GM12878 (cell line): ENCODE data around the gene FBXW8. TPM values are rescaled to one million over a fixed set of nuclear protein-coding genes. Genes with fewer than 3 reads are reported as not detected.
A peak's percentile ranks its signal among the peaks of the same experiment; 100 is the strongest.

Experiments used
- ATAC-seq: fragments of 200-7000 bp; cut with Tn5 transposase; 3 replicates; pipeline ENCODE4 v1.9.1; 2020; ENCODE audit warnings: mild to moderate bottlenecking, moderate library complexity
- BruUV-seq: library from RNA; stranded (reverse); fragments of 400-500 nt; replicated peaks from 2 replicates; lab custom pipeline; 2021; lab: Mats Ljungman, UMichigan
- CTCF ChIA-PET: fragments of 300-600 bp; sonication (Branson Sonifier 250); formaldehyde crosslinking; extraction: SDS; loops from one replicate; lab custom pipeline; 2021; ENCODE audit warnings: inconsistent platforms; lab: Yijun Ruan, JAX
- POLR2A ChIA-PET: fragments of 350-600 bp; formaldehyde crosslinking; extraction: SDS; loops from one replicate; lab custom pipeline; 2021; ENCODE audit warnings: inconsistent platforms; lab: Charles Lee
- RAD21 ChIA-PET: fragments of 300-600 bp; sonication (Branson Sonifier 250); formaldehyde crosslinking; loops from one replicate; lab custom pipeline; 2023; ENCODE audit warnings: antibody characterized with exemption; ENCODE audit not compliant: unreplicated experiment; lab: Charles Lee
- SMC1A ChIA-PET: fragments of 300-600 bp; sonication (Branson Sonifier 250); formaldehyde crosslinking; loops from one replicate; lab custom pipeline; 2023; ENCODE audit not compliant: unreplicated experiment, uncharacterized antibody; lab: Charles Lee
- DNase-seq: peaks from one replicate; pipeline ENCODE4 v3.0.0-alpha.2; 2011; ENCODE audit warnings: low read depth, low spot score
- FAIRE-seq: peaks from 3 replicates; lab custom pipeline; 2011; peaks lifted over from hg19 to GRCh38; lab: Jason Lieb, UNC
- H2AFZ ChIP-seq: 2 replicates; pipeline ENCODE4 v1.6.0; 2011; ENCODE audit warnings: low read depth, low read length, control low read depth; ENCODE audit not compliant: control insufficient read depth
- H3K27ac ChIP-seq: 2 replicates; pipeline ENCODE4 v1.5.1; 2011; ENCODE audit warnings: control low read depth; ENCODE audit not compliant: control insufficient read depth, insufficient read depth
- H3K27me3 ChIP-seq, 2 experiments: replicated peaks in 1 of 2; 2 replicates each; pipeline versions ENCODE4 v1.6.0 to v1.6.1; 2011; ENCODE audit warnings: low read length in 1 of 2; ENCODE audit not compliant: control insufficient read depth in 2 of 2, insufficient read depth in 2 of 2
- H3K36me3 ChIP-seq, 2 experiments: 2 replicates each; pipeline ENCODE4 v1.5.1; 2011; ENCODE audit warnings: low read length in 1 of 2; ENCODE audit not compliant: control insufficient read depth in 2 of 2, insufficient read depth in 2 of 2
- H3K4me1 ChIP-seq: 2 replicates; pipeline ENCODE4 v1.6.1; 2011; ENCODE audit warnings: mild to moderate bottlenecking, low read length, moderate library complexity, mixed read lengths; ENCODE audit not compliant: control insufficient read depth, insufficient read depth
- H3K4me2 ChIP-seq: 2 replicates; pipeline ENCODE4 v1.6.0; 2011; ENCODE audit warnings: control low read depth; ENCODE audit not compliant: control insufficient read depth, insufficient read depth
- H3K4me3 ChIP-seq: fragments of 200-600 bp; sonication (generic); 2 replicates; pipeline ENCODE4 v1.5.1; 2016
- H3K79me2 ChIP-seq: 2 replicates; pipeline ENCODE4 v1.6.0; 2011; ENCODE audit warnings: low read length; ENCODE audit not compliant: control insufficient read depth, insufficient read depth
- H3K9ac ChIP-seq: 2 replicates; pipeline ENCODE4 v1.8.0; 2011; ENCODE audit warnings: low read length, control low read depth, mixed read lengths; ENCODE audit not compliant: control insufficient read depth, insufficient read depth
- H3K9me3 ChIP-seq: replicated peaks from 3 replicates; pipeline ENCODE4 v1.5.1; 2011; ENCODE audit warnings: mild to moderate bottlenecking, low read length; ENCODE audit not compliant: control insufficient read depth, insufficient read depth
- H4K20me1 ChIP-seq: 2 replicates; pipeline ENCODE4 v1.6.0; 2011; ENCODE audit not compliant: control insufficient read depth, insufficient read depth
- CTCF ChIP-seq, 3 experiments: IDR thresholded peaks in 2 of 3; conservative IDR thresholded peaks in 1 of 3; 2 replicates each; pipeline ENCODE4 v1.5.1; 2011; ENCODE audit warnings: low read depth in 3 of 3, low read length in 3 of 3, mild to moderate bottlenecking in 3 of 3, control low read depth in 2 of 3, moderate library complexity in 2 of 3, inconsistent platforms in 1 of 3, mixed read lengths in 1 of 3; ENCODE audit not compliant: control insufficient read depth in 2 of 3, insufficient read depth in 1 of 3; ENCODE audit errors: extremely low read depth in 1 of 3
- EGR1 ChIP-seq, 2 experiments: IDR thresholded peaks; 1 replicate in 1 of 2; 2 replicates in 1 of 2; pipeline ENCODE4 v1.6.1; 2011 to 2012; ENCODE audit warnings: low read depth in 2 of 2, low read length in 2 of 2, borderline replicate concordance in 1 of 2, mild to moderate bottlenecking in 1 of 2, moderate library complexity in 1 of 2
- FOS ChIP-seq: IDR thresholded peaks from 3 replicates; pipeline ENCODE4 v1.6.1; 2011; ENCODE audit warnings: borderline replicate concordance; ENCODE audit not compliant: insufficient read length; ENCODE audit errors: extremely low read depth
- IKZF1 ChIP-seq: fragments of 450-650 bp; conservative IDR thresholded peaks from 2 replicates; pipeline ENCODE4 v1.6.1; 2017; ENCODE audit warnings: antibody characterized with exemption, mild to moderate bottlenecking
- IKZF2 ChIP-seq, 2 experiments: fragments of 450-650 bp; IDR thresholded peaks; 2 replicates each; pipeline ENCODE4 v1.6.1; 2017; ENCODE audit warnings: mild to moderate bottlenecking in 2 of 2, moderate library complexity in 2 of 2
- MXI1 ChIP-seq: fragments of 150-350 bp; IDR thresholded peaks from 2 replicates; pipeline ENCODE4 v1.6.1; 2011; ENCODE audit warnings: low read depth, mild to moderate bottlenecking, inconsistent platforms, low read length, improper control_type of control experiment
- NFYB ChIP-seq: IDR thresholded peaks from 2 replicates; pipeline ENCODE4 v1.6.1; 2011; ENCODE audit warnings: low read depth, mild to moderate bottlenecking, low read length, improper control_type of control experiment, moderate library complexity; ENCODE audit not compliant: insufficient read depth
- NRF1 ChIP-seq: conservative IDR thresholded peaks from 2 replicates; pipeline ENCODE4 v1.6.1; 2011; ENCODE audit warnings: mild to moderate bottlenecking, low read depth, low read length, improper control_type of control experiment
- RAD21 ChIP-seq: IDR thresholded peaks from 2 replicates; pipeline ENCODE4 v1.6.1; 2011; ENCODE audit warnings: mild to moderate bottlenecking, low read depth, low read length, moderate library complexity; ENCODE audit not compliant: insufficient read depth
- RB1 ChIP-seq: fragments of 450-650 bp; formaldehyde crosslinking; IDR thresholded peaks from 2 replicates; pipeline ENCODE4 v1.6.1; 2017; ENCODE audit warnings: mild to moderate bottlenecking, borderline replicate concordance
- SMC3 ChIP-seq: IDR thresholded peaks from 2 replicates; pipeline ENCODE4 v1.6.1; 2011; ENCODE audit warnings: low read length, improper control_type of control experiment, borderline replicate concordance
- YY1 ChIP-seq: IDR thresholded peaks from 2 replicates; pipeline ENCODE4 v1.6.1; 2011; ENCODE audit warnings: low read depth, mild to moderate bottlenecking, low read length
- WGBS: methylation state at CpG from one replicate; pipeline ENCODE4 v1.1.6; 2016; ENCODE audit warnings: low lambda C conversion rate; ENCODE audit not compliant: insufficient replicate concordance, insufficient coverage; ENCODE audit errors: missing lambda C conversion rate; 5-methylcytosine and 5-hydroxymethylcytosine counted together
- in situ Hi-C: fragments of 300-500 bp; cut with MboI; formaldehyde crosslinking; loops from 9 replicates; pipeline ENCODE4 v1.14.3; 2018; ENCODE audit warnings: mixed read lengths
- intact Hi-C: fragments of 100-400 bp; cut with micrococcal nuclease; formaldehyde crosslinking; loops from one replicate; pipeline ENCODE4 v1.14.2; 2022; ENCODE audit not compliant: unreplicated experiment
- polyA plus RNA-seq, 11 experiments: library from polyadenylated mRNA; depleted of rRNA in 4 of 11; unstranded in 6 of 11; stranded (reverse) in 5 of 11; fragments of >200 nt; fragmentation: Nextera tagmentation in 4 of 11; fragmentation: Illumina TruSeq in 1 of 11; extraction: Ambion mirVana in 4 of 11; extraction: Trizol in 1 of 11; gene quantifications; 1 replicate in 1 of 11; 2 replicates in 10 of 11; pipeline versions ENCODE4 v1.2.1 to v1.2.3, GENCODE V29; 2011 to 2016; ENCODE audit warnings: inconsistent platforms in 2 of 11, missing spikeins in 2 of 11, low read depth in 1 of 11
- total RNA-seq, 4 experiments: library from RNA; depleted of rRNA in 3 of 4; stranded (reverse); fragments of >200 nt in 3 of 4; fragmentation: Illumina TruSeq in 1 of 4; extraction: Trizol in 1 of 4; gene quantifications; 2 replicates each; pipeline versions ENCODE4 v1.2.1 to v1.2.3, GENCODE V29; 2013 to 2021

The FBXW8 gene
- total and polyA plus RNA-seq, 10 of the 15 experiments (the other 5 are each of a cell fraction or from before 2014, with no cell fraction given) = 0.49 to 7.5 (median 4.4) TPM

- H2AFZ ChIP-seq = peak overlapping the region; percentile 41; the same call in 1 of the 2 replicates
- WGBS = 27% methylated on average over 14 of the region's 14 CpGs
- no peaks in the 10 kb centered on the region for H3K4me1 ChIP-seq
- peak; percentile 71 for FAIRE-seq
- no peak overlapping the region for H3K27ac ChIP-seq
- POLR2A ChIA-PET = no interaction called here
- DNase-seq = no peak
- H3K79me2 ChIP-seq = no peaks in the 10 kb centered on the region
- H4K20me1 ChIP-seq = no peaks in the 10 kb centered on the region
- ATAC-seq = peak; percentile 97
- SMC1A ChIA-PET = interaction anchor here (1.0 to 2.6 kb wide), 3 partner anchors 93 to 95 kb away, joined by 3 to 15 read pairs (median 3); no protein-coding TSS in a partner anchor
- intact Hi-C loops (loop anchor here (1.0 kb wide), 2 partner anchors 94 to 322 kb away; no protein-coding TSS in a partner anchor), in situ Hi-C loops (loop anchor here (5.0 kb wide), 1 partner anchor 92 kb away; no protein-coding TSS in a partner anchor)
- H3K9ac ChIP-seq = no peak overlapping the region
- BruUV-seq = no TSS peak
- H3K9me3 ChIP-seq = no peaks in the 10 kb centered on the region
- TF ChIP-seq CTCF (IDR thresholded peaks at IDR 0.05 in 2 of 3, conservative IDR thresholded peaks at IDR 0.05 in 1 of 3; ENCODE audit: control insufficient read depth in 2 of 3, extremely low read depth in 1 of 3, insufficient read depth in 1 of 3, low read depth in 3 of 3, low read length in 3 of 3) = peak; percentile 72 to 95 (median 78)
- TF ChIP-seq SMC3 = peak; percentile 95
- peak; percentile 68 for TF ChIP-seq IKZF1
- TF ChIP-seq FOS = no peak
- TF ChIP-seq RAD21 = peak; percentile 79
- TF ChIP-seq YY1 = peak; percentile 71
- TF ChIP-seq NRF1 = no peak
- peak; percentile 51; the same call in 1 of the 2 replicates for TF ChIP-seq RB1
- TF ChIP-seq IKZF2 (IDR thresholded peaks at IDR 0.05) = 0 out of 4 replicates have a peak, but pooled peaks have one; percentile 25 to 35
- 0 out of 2 replicates have a peak, but pooled peaks have one; percentile 30 for TF ChIP-seq MXI1
- no peak for TF ChIP-seq NFYB
- TF ChIP-seq EGR1 (IDR thresholded peaks at IDR 0.05; ENCODE audit: borderline replicate concordance in 1 of 2, low read depth in 2 of 2, low read length in 2 of 2) = peak in 1 of 2 experiments; percentile 59; a peak in 1 of 3 replicates
- RAD21 ChIA-PET = interaction anchor here (0.7 to 2.6 kb wide), 3 partner anchors 94 to 322 kb away, joined by 3 to 18 read pairs (median 3); no protein-coding TSS in a partner anchor
- CTCF ChIA-PET = interaction anchor here (0.6 to 7.2 kb wide), 10 partner anchors 12 to 322 kb away, joined by 3 to 149 read pairs (median 4); no protein-coding TSS in a partner anchor
- no peak overlapping the region for H3K4me3 ChIP-seq
- H3K27me3 ChIP-seq = no peaks in the 10 kb centered on the region
- peaks cover 5 to 10% of the 10 kb centered on the region in 2 experiments for H3K36me3 ChIP-seq
- H3K4me2 ChIP-seq = no peak overlapping the region
Observed at GRCh38 chr12:117025481-117026151, 114.9 kb downstream of the FBXW8 start.
